ENCODE measurements around the gene METTL24.

GRCh38 chr6:110322151-110322873 is 35.8 kb downstream of the METTL24 start:
- TF ChIP-seq CTCF (IDR thresholded peaks at IDR 0.05), result no peak
- TF ChIP-seq EP300 (IDR thresholded peaks at IDR 0.05), result no peak

Data from esophagus muscularis mucosa (tissue), 3 donors.